Frontal cortex (tissue), 4 donors: ENCODE measurements around the gene LGSN. TPM values are rescaled to one million over a fixed set of nuclear protein-coding genes. Genes with fewer than 3 reads are reported as not detected.
"Not testable (repeated sequence)": the region's sequence is repeated elsewhere in the genome, so short reads cannot be mapped to it uniquely, and the experiment has no call there.

Experiments used
- DNase-seq, 2 donors: peaks; one replicate each; pipeline ENCODE4 v3.0.0; 2012; ENCODE audit warnings: low spot score in 2 of 2
- FAIRE-seq: peaks from 2 replicates; lab custom pipeline; 2012; peaks lifted over from hg19 to GRCh38; lab: Jason Lieb, UNC
- small RNA-seq: library from RNA; depleted of rRNA; stranded (forward); fragments of <200 nt; gene quantifications from one replicate; pipeline ENCODE3, GENCODE V24; 2014
- total RNA-seq: library from RNA; depleted of rRNA; stranded (reverse); fragments of >200 nt; gene quantifications from one replicate; pipeline ENCODE4 v1.2.3, GENCODE V29; 2014
- donor health status: control.
- donor health status: control.
- donor health status: control.

The LGSN gene
- total RNA-seq, 1 donor from 2014 or later: 0.82 TPM

- DNase-seq (no peak), FAIRE-seq (no peak)
Observed at GRCh38 chr6:63259153-63259552, 60.6 kb downstream of the LGSN start.

DNA sequence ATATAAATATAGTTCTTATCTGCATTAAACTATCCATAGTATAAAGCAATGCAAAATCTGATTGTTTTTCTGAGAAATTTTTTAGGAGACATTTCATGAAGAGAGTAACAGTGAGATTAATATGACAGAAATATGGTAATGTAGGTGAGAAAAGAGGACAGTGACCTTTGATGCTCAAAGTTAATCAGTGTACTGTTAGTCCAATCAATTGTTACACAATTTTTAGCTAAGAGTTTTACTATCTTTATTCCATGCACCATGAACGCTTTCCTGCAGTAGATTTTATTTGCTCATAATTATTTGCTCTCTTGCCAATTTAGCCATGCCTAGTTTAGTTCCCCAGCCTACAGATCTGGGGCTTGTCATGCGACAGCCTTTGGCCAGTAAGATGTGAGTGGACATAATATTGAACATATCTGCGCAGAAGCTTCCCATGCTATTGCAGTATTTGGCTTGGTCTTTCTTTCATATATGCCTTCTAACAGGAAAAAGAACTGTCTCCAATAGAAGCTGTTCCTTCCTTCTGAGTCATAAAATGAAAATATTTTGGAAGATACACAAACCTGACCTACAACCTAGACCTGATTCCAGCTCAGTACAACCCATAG, 69.8 kb downstream of the LGSN start:
- DNase-seq: no peak
- no peak for FAIRE-seq

GRCh38 chr6:63246581-63246980, 73.2 kb downstream of the LGSN start:
- FAIRE-seq (no peak), DNase-seq (no peak)

GRCh38 chr6:63245909-63246308, 73.9 kb downstream of the LGSN start:
- no peak for FAIRE-seq

GRCh38 chr6:63245420-63245819, 74.4 kb downstream of the LGSN start:
- FAIRE-seq (no peak), DNase-seq (no peak)

More at GRCh38 chr6:63245909-63246308, 73.9 kb downstream of the LGSN start:
- DNase-seq: no peak

DNA sequence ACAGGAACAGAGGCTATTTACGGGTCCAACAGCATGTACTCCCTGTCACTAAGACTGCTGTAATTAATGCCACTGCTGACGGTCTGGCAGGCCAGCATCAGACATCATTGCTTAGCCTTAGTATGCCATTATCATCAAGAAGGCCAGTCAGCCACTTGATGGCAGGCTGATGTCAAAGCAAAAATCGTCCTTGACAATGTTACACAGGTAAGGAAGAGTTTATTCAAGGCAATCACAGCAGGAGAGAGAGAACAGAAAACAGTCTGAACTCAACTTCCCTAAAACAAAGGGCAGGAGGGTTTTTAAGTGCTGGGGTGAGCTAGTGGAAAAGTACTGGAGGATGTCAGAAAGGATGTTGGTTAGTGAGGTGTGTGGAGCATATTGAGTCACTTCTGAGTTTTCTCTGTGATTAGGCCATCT, 83.4 kb downstream of the LGSN start:
- DNase-seq (no peak), FAIRE-seq (no peak)

DNA sequence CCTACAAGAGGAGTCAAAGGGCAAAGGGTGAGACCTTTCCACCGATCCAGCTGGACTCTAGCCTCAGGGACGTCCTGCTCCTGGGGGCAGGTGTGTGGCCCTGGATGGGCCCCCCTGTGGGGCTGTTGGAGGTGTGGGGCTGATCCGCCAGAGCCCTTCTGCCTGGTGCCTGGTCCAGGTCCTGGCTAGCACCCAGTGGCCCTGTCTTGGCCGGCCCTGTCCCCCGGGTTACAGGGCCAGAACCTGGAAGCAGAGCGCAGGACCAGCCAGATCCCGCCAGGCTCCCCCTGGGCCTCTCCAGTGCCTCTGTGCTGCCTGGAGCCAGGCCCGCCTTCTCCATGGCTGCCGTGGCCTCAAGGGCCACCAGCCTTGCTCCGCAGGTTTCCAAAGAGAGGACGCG, 89.3 kb downstream of the LGSN start:
- not testable (repeated sequence) for DNase-seq, FAIRE-seq

- not testable (repeated sequence) for DNase-seq, FAIRE-seq
Observed at GRCh38 chr6:63230027-63230426, 89.8 kb downstream of the LGSN start.

DNA sequence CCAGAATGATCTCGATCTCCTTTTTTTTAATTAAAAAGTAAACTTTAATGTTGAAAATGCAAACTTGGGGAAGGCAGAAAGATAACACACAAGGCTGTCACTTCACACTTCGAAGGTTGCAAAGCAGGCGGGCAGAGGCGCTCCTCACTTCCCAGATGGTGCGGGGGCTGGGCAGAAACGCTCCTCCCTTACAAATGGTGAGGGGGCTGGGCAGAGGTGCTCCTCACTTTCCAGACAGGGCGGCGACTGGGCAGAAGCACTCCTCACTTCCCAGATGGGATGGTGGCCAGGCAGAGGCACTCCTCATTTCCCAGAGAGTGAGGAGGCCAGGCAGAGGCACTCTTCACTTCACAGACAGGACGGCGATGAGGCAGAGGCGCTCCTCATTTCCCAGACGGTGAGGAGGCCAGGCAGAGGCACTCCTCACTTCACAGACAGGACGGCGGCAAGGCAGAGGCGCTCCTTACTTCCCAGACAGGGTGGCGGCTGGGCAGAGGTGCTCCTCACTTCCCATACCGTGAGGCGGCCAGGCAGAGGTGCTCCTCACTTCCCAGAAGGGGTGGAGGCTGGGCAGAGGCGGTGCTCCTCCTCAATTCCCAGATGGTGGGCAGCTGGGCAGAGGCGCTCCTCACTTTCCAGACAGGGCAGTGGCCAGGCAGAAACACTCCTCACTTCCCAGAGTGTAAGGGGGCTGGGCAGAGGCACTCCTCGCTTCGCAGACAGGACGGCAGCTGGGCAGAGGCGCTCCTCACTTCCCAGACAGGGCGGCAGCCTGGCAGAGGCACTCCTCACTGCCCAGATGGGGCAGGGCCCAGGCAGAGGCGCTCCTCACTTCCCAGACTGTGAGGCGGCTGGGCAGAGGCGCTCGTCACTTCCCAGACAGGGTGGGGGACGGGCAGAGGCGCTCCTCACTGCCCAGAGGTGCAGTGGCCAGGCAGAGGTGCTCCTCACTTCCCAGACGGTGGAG, 91.6 kb downstream of the LGSN start:
- FAIRE-seq, DNase-seq: not testable (repeated sequence)

GRCh38 chr6:63225987-63226386, 93.8 kb downstream of the LGSN start:
- DNase-seq, FAIRE-seq: not testable (repeated sequence)

Small RNAs within 50 kb of the gene (small RNA-seq; reads per million reads assigned to genes)
- not detected for gene SPTLC1P3

Other genes with a start within 250 kb of the LGSN start
- 0.41 TPM for gene FKBP1C, start 108.5 kb downstream of the LGSN start, total RNA-seq